Hepatocyte (in vitro differentiated cells): ENCODE data around the gene ARFGEF3. TPM values are rescaled to one million over a fixed set of nuclear protein-coding genes. Genes with fewer than 3 reads are reported as not detected.
A peak's percentile ranks its signal among the peaks of the same experiment; 100 is the strongest.

Source experiments
- DNase-seq: peaks from one replicate; pipeline ENCODE4 v3.0.0-alpha.2; 2016; ENCODE audit warnings: low spot score
- H2AFZ ChIP-seq: fragments of 200-600 bp; sonication (generic); 2 replicates; pipeline ENCODE4 v1.6.0; 2016; ENCODE audit warnings: antibody characterized with exemption, mild to moderate bottlenecking
- H3K27ac ChIP-seq: fragments of 200-600 bp; sonication (generic); 2 replicates; pipeline ENCODE4 v1.5.1; 2016; ENCODE audit warnings: mild to moderate bottlenecking
- H3K27me3 ChIP-seq: fragments of 200-600 bp; sonication (generic); 2 replicates; pipeline ENCODE4 v1.6.1; 2016
- H3K36me3 ChIP-seq: fragments of 200-600 bp; sonication (generic); replicated peaks from 2 replicates; pipeline ENCODE4 v1.5.1; 2016; ENCODE audit warnings: low read depth; ENCODE audit not compliant: insufficient read depth
- H3K4me1 ChIP-seq: fragments of 200-600 bp; sonication (generic); 2 replicates; pipeline ENCODE4 v1.5.1; 2016; ENCODE audit warnings: mild to moderate bottlenecking, moderate library complexity; ENCODE audit not compliant: insufficient read depth
- H3K4me2 ChIP-seq: fragments of 200-600 bp; sonication (generic); 2 replicates; pipeline ENCODE4 v1.6.0; 2016
- H3K4me3 ChIP-seq: fragments of 200-600 bp; sonication (generic); 2 replicates; pipeline ENCODE4 v1.5.1; 2016; ENCODE audit warnings: mild to moderate bottlenecking
- H3K79me2 ChIP-seq: fragments of 200-600 bp; sonication (generic); 2 replicates; pipeline ENCODE4 v1.6.0; 2017; ENCODE audit warnings: mild to moderate bottlenecking
- H3K9me2 ChIP-seq: fragments of 200-600 bp; sonication (generic); replicated peaks from 2 replicates; pipeline ENCODE4 v1.6.0; 2017; ENCODE audit warnings: mild to moderate bottlenecking; ENCODE audit not compliant: insufficient read depth
- H3K9me3 ChIP-seq: fragments of 200-600 bp; sonication (generic); 2 replicates; pipeline ENCODE4 v1.5.1; 2016; ENCODE audit warnings: low read depth, mild to moderate bottlenecking
- H4K20me1 ChIP-seq: fragments of 200-600 bp; sonication (generic); 2 replicates; pipeline ENCODE4 v1.6.0; 2016; ENCODE audit warnings: mild to moderate bottlenecking; ENCODE audit not compliant: insufficient read depth, poor library complexity, severe bottlenecking
- CTCF ChIP-seq: fragments of 200-600 bp; sonication (generic); IDR thresholded peaks from 2 replicates; pipeline ENCODE4 v1.5.1; 2016; ENCODE audit warnings: antibody characterized with exemption, mild to moderate bottlenecking; ENCODE audit not compliant: poor library complexity
- EZH2 ChIP-seq: fragments of 200-600 bp; sonication (generic); IDR thresholded peaks from 2 replicates; pipeline ENCODE4 v1.6.1; 2016; ENCODE audit warnings: antibody characterized with exemption, mild to moderate bottlenecking, borderline replicate concordance
- EZH2phosphoT487 ChIP-seq: fragments of 200-600 bp; sonication (generic); IDR thresholded peaks from one replicate; pipeline ENCODE4 v1.6.1; 2018; ENCODE audit warnings: antibody characterized with exemption, mild to moderate bottlenecking, low read depth, moderate library complexity; ENCODE audit not compliant: unreplicated experiment, severe bottlenecking
- WGBS: methylation state at CpG from one replicate; pipeline ENCODE4 v1.1.6; 2016; ENCODE audit warnings: low lambda C conversion rate; ENCODE audit errors: missing lambda C conversion rate; 5-methylcytosine and 5-hydroxymethylcytosine counted together
- polyA plus RNA-seq: library from polyadenylated mRNA; unstranded; fragments of >200 nt; fragmentation: Nextera tagmentation; extraction: Ambion mirVana; gene quantifications from 2 replicates; pipeline ENCODE4 v1.2.1, GENCODE V29; 2016
- total RNA-seq: library from RNA; depleted of rRNA; stranded (reverse); fragments of >200 nt; gene quantifications from 2 replicates; pipeline ENCODE4 v1.2.3, GENCODE V29; 2014

The ARFGEF3 gene
- total and polyA plus RNA-seq, 2 experiments from 2014 or later = 0.83 to 3.9 TPM

GRCh38 chr6:138235205-138235604 is 73.5 kb downstream of the ARFGEF3 start:
- Histone ChIP-seq H3K4me2 (no peak overlapping the region), H3K9me2 (no peaks in the 10 kb centered on the region), H3K79me2 (no peaks in the 10 kb centered on the region), H3K36me3 (no peaks in the 10 kb centered on the region), H3K4me3 (no peak overlapping the region), H3K27me3 (no peaks in the 10 kb centered on the region), H2AFZ (no peak overlapping the region), H3K4me1 (peaks cover 29% of the 10 kb centered on the region), H4K20me1 (no peaks in the 10 kb centered on the region), H3K27ac (no peak overlapping the region), H3K9me3 (no peaks in the 10 kb centered on the region)
- no peak for DNase-seq
- 65% methylated on average over 1 of the region's 1 CpG for WGBS
- TF ChIP-seq EZH2phosphoT487 (no peak), EZH2 (no peak), CTCF (no peak)

- Histone ChIP-seq H3K9me3 (no peaks in the 10 kb centered on the region), H3K4me3 (no peak overlapping the region), H3K36me3 (no peaks in the 10 kb centered on the region), H2AFZ (no peak overlapping the region), H3K27me3 (no peaks in the 10 kb centered on the region), H3K4me1 (peaks cover 25% of the 10 kb centered on the region), H3K4me2 (peak overlapping the region; percentile 5), H4K20me1 (no peaks in the 10 kb centered on the region), H3K79me2 (no peaks in the 10 kb centered on the region), H3K27ac (no peak overlapping the region), H3K9me2 (no peaks in the 10 kb centered on the region)
- 47% methylated on average over 1 of the region's 1 CpG for WGBS
- TF ChIP-seq EZH2 (no peak), CTCF (no peak), EZH2phosphoT487 (no peak)
- no peak for DNase-seq
Observed at GRCh38 chr6:138235693-138236092, 74.0 kb downstream of the ARFGEF3 start.

- H3K4me2 ChIP-seq = no peak overlapping the region
- DNase-seq = no peak
- WGBS = 100% methylated on average over 2 of the region's 2 CpGs
- H3K9me3 ChIP-seq = no peaks in the 10 kb centered on the region
- no peaks in the 10 kb centered on the region for H4K20me1 ChIP-seq
- H3K36me3 ChIP-seq = no peaks in the 10 kb centered on the region
- H3K4me3 ChIP-seq = no peak overlapping the region
- H3K9me2 ChIP-seq = no peaks in the 10 kb centered on the region
- H3K79me2 ChIP-seq = no peaks in the 10 kb centered on the region
- no peak overlapping the region for H3K27ac ChIP-seq
- no peaks in the 10 kb centered on the region for H3K27me3 ChIP-seq
- TF ChIP-seq EZH2phosphoT487 (no peak), CTCF (no peak), EZH2 (no peak)
- peaks cover 9% of the 10 kb centered on the region for H3K4me1 ChIP-seq
- no peak overlapping the region for H2AFZ ChIP-seq
Observed at GRCh38 chr6:138237463-138237862, 75.7 kb downstream of the ARFGEF3 start.

- H3K27me3 ChIP-seq = no peaks in the 10 kb centered on the region
- no peaks in the 10 kb centered on the region for H3K9me3 ChIP-seq
- WGBS = 60% methylated on average over 6 of the region's 6 CpGs
- DNase-seq = no peak
- H3K4me1 ChIP-seq = peaks cover 8% of the 10 kb centered on the region
- H3K4me3 ChIP-seq = no peak overlapping the region
- H2AFZ ChIP-seq = no peak overlapping the region
- no peaks in the 10 kb centered on the region for H3K9me2 ChIP-seq
- no peaks in the 10 kb centered on the region for H3K36me3 ChIP-seq
- no peak overlapping the region for H3K4me2 ChIP-seq
- TF ChIP-seq CTCF (no peak), EZH2phosphoT487 (no peak)
- H4K20me1 ChIP-seq = no peaks in the 10 kb centered on the region
- H3K79me2 ChIP-seq = no peaks in the 10 kb centered on the region
- H3K27ac ChIP-seq = no peak overlapping the region
Observed at GRCh38 chr6:138238368-138238767, 76.6 kb downstream of the ARFGEF3 start.
